Choroid plexus epithelial cell (primary cell): Measurements from ENCODE around the gene KCNJ11.
A peak's percentile ranks its signal among the peaks of the same experiment; 100 is the strongest.

Experiments
- DNase-seq: peaks from one replicate; pipeline ENCODE4 v3.0.0-alpha.2; 2010; ENCODE audit warnings: low read depth
- H3K4me3 ChIP-seq: 2 replicates; pipeline ENCODE4 v1.5.1; 2011; ENCODE audit warnings: low read depth, mild to moderate bottlenecking, control low read depth, low read length, moderate library complexity
- CTCF ChIP-seq: conservative IDR thresholded peaks from 2 replicates; pipeline ENCODE4 v1.5.1; 2011; ENCODE audit warnings: low read depth, mild to moderate bottlenecking, control low read depth, inconsistent platforms, low read length, moderate library complexity

Gene KCNJ11

GRCh38 chr11:17391493-17392355 is 3.3 kb upstream of the KCNJ11 start:
- no peak overlapping the region for H3K4me3 ChIP-seq
- DNase-seq: no peak
- no peak for TF ChIP-seq CTCF

- DNase-seq: no peak
- H3K4me3 ChIP-seq: no peak overlapping the region
- TF ChIP-seq CTCF: no peak
These were observed 1.6 kb upstream of the KCNJ11 start for GRCh38 chr11:17389957-17390649.

GRCh38 chr11:17389211-17389956 is 925 bp upstream of the KCNJ11 start:
- H3K4me3 ChIP-seq: peak overlapping the region; percentile 43
- peak; percentile 49 for TF ChIP-seq CTCF
- peak; percentile 38 for DNase-seq

GRCh38 chr11:17387811-17388210 is 648 bp downstream of the KCNJ11 start:
- no peak for TF ChIP-seq CTCF
- DNase-seq: no peak
- no peak overlapping the region for H3K4me3 ChIP-seq

- no peak overlapping the region for H3K4me3 ChIP-seq
- no peak for DNase-seq
- TF ChIP-seq CTCF: no peak
These were observed 1.2 kb downstream of the KCNJ11 start for GRCh38 chr11:17387254-17387653.

- DNase-seq: peak; percentile 73
- no peak overlapping the region for H3K4me3 ChIP-seq
- peak; percentile 82 for TF ChIP-seq CTCF
These were observed 2.0 kb downstream of the KCNJ11 start for GRCh38 chr11:17386331-17387084.
